Prostate gland (tissue), 2 donors: Measurements from ENCODE around the gene HDAC6. TPM values are rescaled to one million over a fixed set of nuclear protein-coding genes. Genes with fewer than 3 reads are reported as not detected.

Experiments used
- DNase-seq: peaks from one replicate; pipeline ENCODE4 v3.0.0-alpha.2; 2019; ENCODE audit warnings: low spot score
- H3K27ac ChIP-seq, 2 donors: fragments of 200-600 bp; sonication (generic); 2 replicates each; pipeline ENCODE4 v1.5.1; 2017 to 2019
- H3K27me3 ChIP-seq: fragments of 200-600 bp; sonication (generic); replicated peaks from 2 replicates; pipeline ENCODE4 v1.5.1; 2019; ENCODE audit not compliant: insufficient read depth
- H3K36me3 ChIP-seq, 2 donors: fragments of 200-600 bp; sonication (generic); 1 replicate in 1 of 2; 2 replicates in 1 of 2; pipeline versions ENCODE4 v1.5.1 to v1.8.1; 2017 to 2019
- H3K4me1 ChIP-seq: fragments of 200-600 bp; sonication (generic); replicated peaks from 2 replicates; pipeline ENCODE4 v1.5.1; 2019
- H3K4me3 ChIP-seq, 2 donors: fragments of 200-600 bp; sonication (generic); 2 replicates each; pipeline ENCODE4 v1.5.1; 2017 to 2019
- H3K9me3 ChIP-seq: fragments of 200-600 bp; sonication (generic); 2 replicates; pipeline ENCODE4 v1.5.1; 2017
- CTCF ChIP-seq, 4 experiments: fragments of 200-600 bp in 2 of 4; fragments of 450-650 bp in 2 of 4; sonication (generic) in 2 of 4; IDR thresholded peaks; 1 replicate in 3 of 4; 2 replicates in 1 of 4; pipeline ENCODE4 v1.5.1; 2016 to 2019; ENCODE audit warnings: antibody characterized with exemption in 4 of 4, mild to moderate bottlenecking in 2 of 4, moderate library complexity in 2 of 4
- POLR2A ChIP-seq: fragments of 450-650 bp; IDR thresholded peaks from one replicate; pipeline ENCODE4 v1.6.1; 2016; ENCODE audit warnings: antibody characterized with exemption, mild to moderate bottlenecking
- POLR2AphosphoS5 ChIP-seq: sonication (generic); formaldehyde crosslinking; IDR thresholded peaks from one replicate; pipeline ENCODE4 v1.6.1; 2017; ENCODE audit warnings: antibody characterized with exemption
- WGBS: methylation state at CpG from one replicate; pipeline ENCODE4 v1.1.5; 2018; 5-methylcytosine and 5-hydroxymethylcytosine counted together
- intact Hi-C: fragments of 100-400 bp; cut with DNase I; formaldehyde crosslinking; loops from one replicate; pipeline ENCODE4 v1.14.2; 2022
- total RNA-seq, 2 donors: library from RNA; depleted of rRNA; stranded (reverse); fragments of >200 nt; gene quantifications; one replicate each; pipeline ENCODE4 v1.1.0, GENCODE V29; 2016

The HDAC6 gene
- 100 to 1,000 TPM; 102 to 113 TPM for total RNA-seq

GRCh38 chrX:48801280-48802088 is at the start of gene HDAC6:
TSS of gene HDAC6 (plus strand) at chrX:48802067. CDS start at chrX:48802693, 626 bp downstream.
- no peaks in the 10 kb centered on the region for H3K9me3 ChIP-seq
- WGBS = 1% methylated on average over 42 of the region's 89 CpGs
- no peaks in the 10 kb centered on the region for H3K27me3 ChIP-seq
- H3K4me3 ChIP-seq = peak within 1 kb of the TSS; percentile 49 to 53
- peak within 1 kb of the TSS; percentile 93 to 97 for H3K27ac ChIP-seq
- no peaks in the 10 kb centered on the region for H3K36me3 ChIP-seq
- no peaks in the 10 kb centered on the region for H3K4me1 ChIP-seq
- TF ChIP-seq CTCF (IDR thresholded peaks at IDR 0.05) (peak in 1 of 4 experiments; percentile 31), POLR2AphosphoS5 (peak; percentile 76), POLR2A (no peak)
- DNase-seq = peak; percentile 96
- intact Hi-C loops = loop anchor here (2.0 to 10.0 kb wide), 4 partner anchors 65 to 243 kb away; partner anchors contain the start of genes PQBP1, SUV39H1, TFE3 and TIMM17B

DNA sequence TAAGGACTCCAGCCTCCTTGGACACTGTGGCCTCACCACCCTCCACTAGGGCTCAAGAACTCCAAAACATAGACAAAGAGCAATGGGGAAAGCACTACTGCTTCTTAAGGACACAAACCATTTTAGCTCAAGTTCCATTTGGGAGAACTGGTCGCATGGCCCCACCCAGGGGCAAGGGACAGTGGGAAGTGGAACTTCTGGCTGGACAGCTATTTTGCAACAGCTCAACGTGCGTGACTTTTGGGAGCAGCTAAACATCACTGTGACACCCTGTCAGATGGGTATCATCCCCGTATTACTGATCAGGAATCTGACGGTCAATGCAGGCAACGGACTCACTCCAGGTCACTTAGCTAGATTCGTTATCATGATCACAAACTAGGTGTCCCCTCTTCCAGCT is 49.4 kb upstream of the HDAC6 start:
- intact Hi-C loops = no loop called here
- Histone ChIP-seq H3K36me3 (no peaks in the 10 kb centered on the region), H3K9me3 (no peaks in the 10 kb centered on the region), H3K27ac (no peak overlapping the region), H3K4me3 (no peak overlapping the region), H3K4me1 (no peaks in the 10 kb centered on the region), H3K27me3 (no peaks in the 10 kb centered on the region)
- WGBS = 64% methylated on average over 3 of the region's 7 CpGs
- TF ChIP-seq CTCF (IDR thresholded peaks at IDR 0.05) (no peak), POLR2A (no peak), POLR2AphosphoS5 (no peak)
- no peak for DNase-seq

GRCh38 chrX:48753708-48754228 is 48.1 kb upstream of the HDAC6 start:
- no peak for DNase-seq
- 66% methylated on average over 7 of the region's 8 CpGs for WGBS
- Histone ChIP-seq H3K27ac (no peak overlapping the region), H3K4me1 (no peaks in the 10 kb centered on the region), H3K36me3 (no peaks in the 10 kb centered on the region), H3K27me3 (no peaks in the 10 kb centered on the region), H3K9me3 (no peaks in the 10 kb centered on the region), H3K4me3 (no peak overlapping the region)
- no peak for TF ChIP-seq POLR2AphosphoS5
- TF ChIP-seq POLR2A = no peak
- no peak for TF ChIP-seq CTCF (IDR thresholded peaks at IDR 0.05)
- intact Hi-C loops = no loop called here

GRCh38 chrX:48754238-48754637 is 47.6 kb upstream of the HDAC6 start:
- H3K4me3 ChIP-seq = no peak overlapping the region
- H3K9me3 ChIP-seq = no peaks in the 10 kb centered on the region
- H3K27ac ChIP-seq = no peak overlapping the region
- H3K36me3 ChIP-seq = no peaks in the 10 kb centered on the region
- TF ChIP-seq POLR2AphosphoS5 = no peak
- TF ChIP-seq POLR2A = no peak
- TF ChIP-seq CTCF (IDR thresholded peaks at IDR 0.05) = no peak
- no peaks in the 10 kb centered on the region for H3K4me1 ChIP-seq
- DNase-seq = no peak
- H3K27me3 ChIP-seq = no peaks in the 10 kb centered on the region
- intact Hi-C loops = no loop called here
- no CpG with 5 or more reads among the region's 8 CpGs for WGBS
